ENCODE measurements around the gene PLA2G4B. TPM values are rescaled to one million over a fixed set of nuclear protein-coding genes. Genes with fewer than 3 reads are reported as not detected.

PLA2G4B gene
- total RNA-seq: 9.8 TPM

- ATAC-seq (no peak), DNase-seq (ENCODE audit: low spot score) (no peak)
- intact Hi-C loops (cut with DNase I): no loop called here
Measured at GRCh38 chr15:41838400-41838897, at the start of gene PLA2G4B. Gene PLA2G4B (plus strand): TSS chr15:41838847. CDS start chr15:41838914, 67 bp downstream.

- ATAC-seq: no peak
- DNase-seq (ENCODE audit: low spot score): no peak
- intact Hi-C loops (cut with DNase I): no loop called here
Measured at GRCh38 chr15:41789236-41789635, 49.4 kb upstream of the PLA2G4B start.

- DNase-seq (ENCODE audit: low spot score) (no peak), ATAC-seq (no peak)
- intact Hi-C loops (cut with DNase I): no loop called here
Measured at GRCh38 chr15:41789662-41790061, 49.0 kb upstream of the PLA2G4B start.

GRCh38 chr15:41790169-41790568 is 48.5 kb upstream of the PLA2G4B start:
- intact Hi-C loops (cut with DNase I): no loop called here
- ATAC-seq (no peak), DNase-seq (ENCODE audit: low spot score) (no peak)

GRCh38 chr15:41790756-41791546 is 47.7 kb upstream of the PLA2G4B start:
- intact Hi-C loops (cut with DNase I): no loop called here
- ATAC-seq (peak; percentile 54), DNase-seq (ENCODE audit: low spot score) (no peak)

- intact Hi-C loops (cut with DNase I): no loop called here
- ATAC-seq: no peak
- no peak for DNase-seq (ENCODE audit: low spot score)
Measured at GRCh38 chr15:41791547-41791937, 47.1 kb upstream of the PLA2G4B start.

GRCh38 chr15:41792000-41792637 is 46.5 kb upstream of the PLA2G4B start:
- intact Hi-C loops (cut with DNase I): no loop called here
- peak; percentile 62 for ATAC-seq

GRCh38 chr15:41794081-41794480 is 44.6 kb upstream of the PLA2G4B start:
- intact Hi-C loops (cut with DNase I): no loop called here
- DNase-seq (ENCODE audit: low spot score): no peak
- ATAC-seq: no peak

More at GRCh38 chr15:41792000-41792637, 46.5 kb upstream of the PLA2G4B start:
- DNase-seq (ENCODE audit: low spot score): no peak

GRCh38 chr15:41795996-41796856 is 42.4 kb upstream of the PLA2G4B start:
- intact Hi-C loops (cut with DNase I): no loop called here
- ATAC-seq: peak; percentile 48
- DNase-seq (ENCODE audit: low spot score): no peak

GRCh38 chr15:41797201-41797944 is 41.3 kb upstream of the PLA2G4B start:
- DNase-seq (ENCODE audit: low spot score) (no peak), ATAC-seq (no peak)
- intact Hi-C loops (cut with DNase I): no loop called here

- ATAC-seq: no peak
Measured at GRCh38 chr15:41798607-41799487, 39.8 kb upstream of the PLA2G4B start.

GRCh38 chr15:41799488-41799805 is 39.2 kb upstream of the PLA2G4B start:
- no peak for ATAC-seq
- DNase-seq (ENCODE audit: low spot score): no peak
- intact Hi-C loops (cut with DNase I): no loop called here

More at GRCh38 chr15:41798607-41799487, 39.8 kb upstream of the PLA2G4B start:
- intact Hi-C loops (cut with DNase I): no loop called here
- DNase-seq (ENCODE audit: low spot score): no peak

- intact Hi-C loops (cut with DNase I): no loop called here
- no peak for DNase-seq (ENCODE audit: low spot score)
- ATAC-seq: no peak
Measured at GRCh38 chr15:41801185-41801584, 37.5 kb upstream of the PLA2G4B start.

GRCh38 chr15:41801850-41802455 is 36.7 kb upstream of the PLA2G4B start:
- no peak for DNase-seq (ENCODE audit: low spot score)
- intact Hi-C loops (cut with DNase I): no loop called here
- no peak for ATAC-seq

GRCh38 chr15:41804361-41804760 is 34.3 kb upstream of the PLA2G4B start:
- DNase-seq (ENCODE audit: low spot score) (no peak), ATAC-seq (peak; percentile 48)

GRCh38 chr15:41804916-41805666 is 33.6 kb upstream of the PLA2G4B start:
- DNase-seq (ENCODE audit: low spot score) (no peak), ATAC-seq (peak; percentile 38)
- intact Hi-C loops (cut with DNase I): no loop called here

More at GRCh38 chr15:41804361-41804760, 34.3 kb upstream of the PLA2G4B start:
- intact Hi-C loops (cut with DNase I): no loop called here

- no peak for ATAC-seq
- intact Hi-C loops (cut with DNase I): loop anchor here (2.0 kb wide), 1 partner anchor 33 kb away; no protein-coding TSS in a partner anchor
- no peak for DNase-seq (ENCODE audit: low spot score)
Measured at GRCh38 chr15:41805711-41806110, 32.9 kb upstream of the PLA2G4B start.
